ENCODE measurements around the gene SLC39A1.

DNA sequence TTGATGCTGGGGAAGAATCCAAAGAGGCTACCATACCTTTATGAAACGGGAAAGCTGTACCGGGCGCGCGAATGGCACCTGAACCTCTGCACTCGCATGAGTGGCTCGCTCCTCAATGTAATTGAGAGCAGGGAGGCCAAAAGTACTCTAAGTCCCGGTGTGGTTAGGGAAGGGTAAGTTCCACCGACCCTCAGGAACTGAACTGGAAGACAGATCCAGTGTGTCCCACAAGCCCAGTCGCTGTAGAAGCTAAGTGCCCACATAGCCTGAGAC lies 41.6 kb downstream of the SLC39A1 start:
- TF ChIP-seq, protein P1, sequence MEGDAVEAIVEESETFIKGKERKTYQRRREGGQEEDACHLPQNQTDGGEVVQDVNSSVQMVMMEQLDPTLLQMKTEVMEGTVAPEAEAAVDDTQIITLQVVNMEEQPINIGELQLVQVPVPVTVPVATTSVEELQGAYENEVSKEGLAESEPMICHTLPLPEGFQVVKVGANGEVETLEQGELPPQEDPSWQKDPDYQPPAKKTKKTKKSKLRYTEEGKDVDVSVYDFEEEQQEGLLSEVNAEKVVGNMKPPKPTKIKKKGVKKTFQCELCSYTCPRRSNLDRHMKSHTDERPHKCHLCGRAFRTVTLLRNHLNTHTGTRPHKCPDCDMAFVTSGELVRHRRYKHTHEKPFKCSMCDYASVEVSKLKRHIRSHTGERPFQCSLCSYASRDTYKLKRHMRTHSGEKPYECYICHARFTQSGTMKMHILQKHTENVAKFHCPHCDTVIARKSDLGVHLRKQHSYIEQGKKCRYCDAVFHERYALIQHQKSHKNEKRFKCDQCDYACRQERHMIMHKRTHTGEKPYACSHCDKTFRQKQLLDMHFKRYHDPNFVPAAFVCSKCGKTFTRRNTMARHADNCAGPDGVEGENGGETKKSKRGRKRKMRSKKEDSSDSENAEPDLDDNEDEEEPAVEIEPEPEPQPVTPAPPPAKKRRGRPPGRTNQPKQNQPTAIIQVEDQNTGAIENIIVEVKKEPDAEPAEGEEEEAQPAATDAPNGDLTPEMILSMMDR (IDR thresholded peaks at IDR 0.05): no peak
- TF ChIP-seq POLR2AphosphoS5 (IDR thresholded peaks at IDR 0.05): no peak
- TF ChIP-seq EP300 (IDR thresholded peaks at IDR 0.05; ENCODE audit: low read depth): no peak
- TF ChIP-seq POLR2A (IDR thresholded peaks at IDR 0.05): no peak

Data from transverse colon (tissue), 4 donors.